GM23338 (cell line): ENCODE results near the gene ABHD5. TPM values are rescaled to one million over a fixed set of nuclear protein-coding genes. Genes with fewer than 3 reads are reported as not detected.

ENCODE experiments used
- ATAC-seq: fragments of 200-7000 bp; cut with Tn5 transposase; 3 replicates; pipeline ENCODE4 v1.9.1; 2020
- DNase-seq: peaks from one replicate; pipeline ENCODE4 v3.0.0-alpha.2; 2015; ENCODE audit warnings: low spot score
- H2AFZ ChIP-seq: fragments of 200-600 bp; sonication (generic); 2 replicates; pipeline ENCODE4 v1.8.0; 2016; ENCODE audit warnings: antibody characterized with exemption, mild to moderate bottlenecking, moderate library complexity
- H3F3A ChIP-seq: fragments of 200-600 bp; sonication (generic); replicated peaks from 2 replicates; pipeline ENCODE4 v1.8.0; 2017; ENCODE audit warnings: antibody characterized with exemption, mixed run types, low read depth
- H3K27ac ChIP-seq: fragments of 200-600 bp; sonication (generic); 2 replicates; pipeline ENCODE4 v1.6.1; 2016; ENCODE audit warnings: low read depth
- H3K27me3 ChIP-seq: fragments of 200-600 bp; sonication (generic); 2 replicates; pipeline ENCODE4 v1.8.0; 2016; ENCODE audit warnings: mild to moderate bottlenecking, mixed run types, moderate library complexity; ENCODE audit not compliant: insufficient read depth
- H3K36me3 ChIP-seq: fragments of 200-600 bp; sonication (generic); 2 replicates; pipeline ENCODE4 v1.8.0; 2016; ENCODE audit warnings: mild to moderate bottlenecking; ENCODE audit not compliant: insufficient read depth
- H3K4me1 ChIP-seq: fragments of 200-600 bp; sonication (generic); 2 replicates; pipeline ENCODE4 v1.8.0; 2016; ENCODE audit warnings: mild to moderate bottlenecking, moderate library complexity; ENCODE audit not compliant: insufficient read depth
- H3K4me2 ChIP-seq: fragments of 200-600 bp; sonication (generic); 2 replicates; pipeline ENCODE4 v1.7.1; 2017; ENCODE audit warnings: mixed run types
- H3K4me3 ChIP-seq: fragments of 200-600 bp; sonication (generic); 2 replicates; pipeline ENCODE4 v1.6.1; 2016; ENCODE audit warnings: mixed run types
- H3K79me2 ChIP-seq: fragments of 200-600 bp; sonication (generic); replicated peaks from 2 replicates; pipeline ENCODE4 v1.8.0; 2017; ENCODE audit warnings: mild to moderate bottlenecking; ENCODE audit not compliant: insufficient read depth
- H3K9me2 ChIP-seq: fragments of 200-600 bp; sonication (generic); 2 replicates; pipeline ENCODE4 v1.8.0; 2017; ENCODE audit not compliant: insufficient read depth
- H4K20me1 ChIP-seq: fragments of 200-600 bp; sonication (generic); replicated peaks from 2 replicates; pipeline ENCODE4 v1.8.0; 2017; ENCODE audit warnings: mild to moderate bottlenecking; ENCODE audit not compliant: insufficient read depth
- H3K27ac Mint-ChIP-seq: 2 replicates; pipeline ENCODE4 v1.8.0; 2020; ENCODE audit warnings: inconsistent platforms, mild to moderate bottlenecking, moderate library complexity, mixed read lengths
- H3K27me3 Mint-ChIP-seq: 3 replicates; pipeline ENCODE4 v1.8.0; 2022; ENCODE audit warnings: low read depth, mild to moderate bottlenecking, moderate library complexity, mixed read lengths, inconsistent platforms; ENCODE audit not compliant: insufficient read depth, poor library complexity
- H3K36me3 Mint-ChIP-seq: 3 replicates; pipeline ENCODE4 v1.8.0; 2021; ENCODE audit warnings: low read depth, mild to moderate bottlenecking, inconsistent platforms, moderate library complexity, mixed read lengths
- H3K4me1 Mint-ChIP-seq: 3 replicates; pipeline ENCODE4 v1.8.0; 2020; ENCODE audit warnings: mild to moderate bottlenecking, inconsistent platforms, mixed read lengths
- H3K4me3 Mint-ChIP-seq: 3 replicates; pipeline ENCODE4 v1.8.0; 2021; ENCODE audit warnings: moderate library complexity, mild to moderate bottlenecking, inconsistent platforms, mixed read lengths
- H3K9me3 Mint-ChIP-seq: 3 replicates; pipeline ENCODE4 v1.8.0; 2020; ENCODE audit warnings: moderate library complexity, mild to moderate bottlenecking, inconsistent platforms, mixed read lengths
- CREB1 ChIP-seq: fragments of 250-450 bp; sonication (Bioruptor Pico); IDR thresholded peaks from 2 replicates; pipeline ENCODE4 v1.5.0; 2020; ENCODE audit warnings: low read depth, mild to moderate bottlenecking, moderate library complexity
- EZH2 ChIP-seq: fragments of 200-600 bp; sonication (generic); IDR thresholded peaks from one replicate; pipeline ENCODE4 v1.8.0; 2017; ENCODE audit warnings: antibody characterized with exemption, mild to moderate bottlenecking, low read depth; ENCODE audit not compliant: unreplicated experiment
- JUNB ChIP-seq: IDR thresholded peaks from one replicate; pipeline ENCODE4 v1.6.1; 2016; ENCODE audit warnings: antibody characterized with exemption; ENCODE audit not compliant: unreplicated experiment
- NANOG ChIP-seq: IDR thresholded peaks from 2 replicates; pipeline ENCODE4 v1.6.1; 2016; ENCODE audit warnings: antibody characterized with exemption, borderline replicate concordance
- STAT1 ChIP-seq: IDR thresholded peaks from one replicate; pipeline ENCODE4 v1.6.1; 2016; ENCODE audit warnings: antibody characterized with exemption; ENCODE audit not compliant: unreplicated experiment
- ZNF331 ChIP-seq: fragments of 250-450 bp; sonication (Bioruptor Pico); IDR thresholded peaks from 2 replicates; pipeline ENCODE4 v1.5.0; 2020; ENCODE audit warnings: low read depth, mild to moderate bottlenecking, moderate library complexity
- polyA plus RNA-seq: library from polyadenylated mRNA; unstranded; fragments of >200 nt; fragmentation: Nextera tagmentation; extraction: Ambion mirVana; gene quantifications from 2 replicates; pipeline ENCODE4 v1.2.1, GENCODE V29; 2016
- total RNA-seq: library from RNA; depleted of rRNA; stranded (reverse); fragments of >200 nt; shearing (Covaris generic); gene quantifications from 2 replicates; pipeline ENCODE4 v1.2.3, GENCODE V29; 2014
- TF ChIP-seq, protein P1 (sequence below): IDR thresholded peaks from 2 replicates; pipeline ENCODE4 v1.6.1; 2016; ENCODE audit warnings: antibody characterized with exemption
- TF ChIP-seq, protein P2 (sequence below), 2 experiments: fragments of 200-600 bp in 1 of 2; sonication (generic) in 1 of 2; conservative IDR thresholded peaks; 2 replicates each; pipeline versions ENCODE4 v1.5.1 to v1.6.1; 2016 to 2017; ENCODE audit warnings: antibody characterized with exemption in 2 of 2, low read depth in 2 of 2, mild to moderate bottlenecking in 2 of 2, moderate library complexity in 1 of 2
- TF ChIP-seq, protein P3 (sequence below): IDR thresholded peaks from one replicate; pipeline ENCODE4 v1.6.1; 2018; ENCODE audit warnings: antibody characterized with exemption; ENCODE audit not compliant: unreplicated experiment

The ABHD5 gene
- total and polyA plus RNA-seq, 2 experiments from 2014 or later, result 12.1 to 12.3 TPM

DNA sequence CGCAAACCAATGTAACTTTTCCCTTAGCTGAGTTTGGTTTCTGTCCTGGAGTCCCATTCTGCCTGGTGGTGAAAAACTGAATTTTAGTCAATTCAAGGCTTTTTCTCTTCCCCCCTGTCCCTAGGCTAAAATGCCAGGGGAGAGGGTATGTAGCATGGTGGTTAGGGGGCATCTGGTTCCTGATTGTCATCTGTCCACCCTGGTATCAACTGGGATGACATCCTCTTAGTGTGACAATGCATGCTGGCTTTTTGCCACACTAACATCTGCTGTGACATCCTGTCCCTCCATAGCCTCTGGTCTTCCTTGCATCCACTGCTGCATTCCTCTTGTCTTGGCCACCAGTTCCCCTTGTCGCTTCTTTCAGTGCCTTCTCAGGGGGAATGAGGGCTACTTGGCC lies 73.7 kb downstream of the ABHD5 start:
- TF ChIP-seq NANOG (no peak), JUNB (no peak)
- Histone ChIP-seq H3K27ac (no peak overlapping the region), H3K4me3 (no peak overlapping the region), H4K20me1 (no peaks in the 10 kb centered on the region), H3F3A (no peaks in the 10 kb centered on the region), H2AFZ (no peak overlapping the region), H3K36me3 (no peaks in the 10 kb centered on the region), H3K27me3 (no peaks in the 10 kb centered on the region), H3K4me2 (no peak overlapping the region), H3K9me2 (peaks cover 4% of the 10 kb centered on the region; the same call in 1 of the 2 replicates), H3K79me2 (no peaks in the 10 kb centered on the region), H3K4me1 (no peaks in the 10 kb centered on the region)
- Mint-ChIP-seq H3K9me3 (no peaks in the 10 kb centered on the region), H3K4me3 (no peak overlapping the region), H3K27ac (no peak overlapping the region), H3K27me3 (peaks cover 1% of the 10 kb centered on the region), H3K36me3 (no peaks in the 10 kb centered on the region), H3K4me1 (peaks cover 20% of the 10 kb centered on the region; the same call in 2 of the 3 replicates)
- ATAC-seq (no peak), DNase-seq (no peak)

DNA sequence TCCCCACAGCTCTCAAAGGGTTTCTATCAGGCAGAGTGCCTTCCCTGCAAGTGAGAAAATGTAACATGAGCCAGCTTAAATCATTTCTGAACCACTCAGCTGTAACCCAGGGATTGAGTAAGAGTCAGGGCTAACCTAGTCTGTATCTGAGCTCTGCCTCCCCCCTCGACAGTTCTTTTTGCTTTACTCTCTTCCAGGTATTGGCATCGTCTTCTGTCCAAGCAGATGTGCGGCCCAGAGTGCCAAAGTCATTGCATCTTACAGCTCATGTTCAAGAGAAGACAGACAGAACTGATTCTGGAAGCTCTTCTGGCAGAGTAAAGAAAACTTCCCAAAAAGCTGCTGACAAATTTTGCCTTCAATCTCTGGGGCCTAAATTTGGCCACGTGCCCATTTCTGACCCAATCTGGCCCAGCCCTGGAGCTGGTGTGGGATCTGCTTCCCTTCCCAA lies 74.8 kb downstream of the ABHD5 start:
- DNase-seq (no peak), ATAC-seq (no peak)
- no peaks in the 10 kb centered on the region for H3K4me1 ChIP-seq
- Mint-ChIP-seq H3K9me3 (no peaks in the 10 kb centered on the region), H3K4me3 (no peak overlapping the region), H3K27me3 (peaks cover 1% of the 10 kb centered on the region), H3K4me1 (peaks cover 16% of the 10 kb centered on the region; the same call in 2 of the 3 replicates), H3K27ac (no peak overlapping the region), H3K36me3 (no peaks in the 10 kb centered on the region)
- H4K20me1 ChIP-seq, result no peaks in the 10 kb centered on the region
- no peak overlapping the region for H3K27ac ChIP-seq
- no peaks in the 10 kb centered on the region for H3K27me3 ChIP-seq
- H3K4me2 ChIP-seq, result no peak overlapping the region
- H3K79me2 ChIP-seq, result no peaks in the 10 kb centered on the region
- H2AFZ ChIP-seq, result no peak overlapping the region
- TF ChIP-seq, protein P1, sequence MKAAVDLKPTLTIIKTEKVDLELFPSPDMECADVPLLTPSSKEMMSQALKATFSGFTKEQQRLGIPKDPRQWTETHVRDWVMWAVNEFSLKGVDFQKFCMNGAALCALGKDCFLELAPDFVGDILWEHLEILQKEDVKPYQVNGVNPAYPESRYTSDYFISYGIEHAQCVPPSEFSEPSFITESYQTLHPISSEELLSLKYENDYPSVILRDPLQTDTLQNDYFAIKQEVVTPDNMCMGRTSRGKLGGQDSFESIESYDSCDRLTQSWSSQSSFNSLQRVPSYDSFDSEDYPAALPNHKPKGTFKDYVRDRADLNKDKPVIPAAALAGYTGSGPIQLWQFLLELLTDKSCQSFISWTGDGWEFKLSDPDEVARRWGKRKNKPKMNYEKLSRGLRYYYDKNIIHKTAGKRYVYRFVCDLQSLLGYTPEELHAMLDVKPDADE, result no peak
- TF ChIP-seq ZNF331 (CRISPR knock-in tag) (no peak), NANOG (no peak), EZH2 (no peak), STAT1 (no peak), JUNB (no peak), CREB1 (no peak)
- TF ChIP-seq, protein P2, sequence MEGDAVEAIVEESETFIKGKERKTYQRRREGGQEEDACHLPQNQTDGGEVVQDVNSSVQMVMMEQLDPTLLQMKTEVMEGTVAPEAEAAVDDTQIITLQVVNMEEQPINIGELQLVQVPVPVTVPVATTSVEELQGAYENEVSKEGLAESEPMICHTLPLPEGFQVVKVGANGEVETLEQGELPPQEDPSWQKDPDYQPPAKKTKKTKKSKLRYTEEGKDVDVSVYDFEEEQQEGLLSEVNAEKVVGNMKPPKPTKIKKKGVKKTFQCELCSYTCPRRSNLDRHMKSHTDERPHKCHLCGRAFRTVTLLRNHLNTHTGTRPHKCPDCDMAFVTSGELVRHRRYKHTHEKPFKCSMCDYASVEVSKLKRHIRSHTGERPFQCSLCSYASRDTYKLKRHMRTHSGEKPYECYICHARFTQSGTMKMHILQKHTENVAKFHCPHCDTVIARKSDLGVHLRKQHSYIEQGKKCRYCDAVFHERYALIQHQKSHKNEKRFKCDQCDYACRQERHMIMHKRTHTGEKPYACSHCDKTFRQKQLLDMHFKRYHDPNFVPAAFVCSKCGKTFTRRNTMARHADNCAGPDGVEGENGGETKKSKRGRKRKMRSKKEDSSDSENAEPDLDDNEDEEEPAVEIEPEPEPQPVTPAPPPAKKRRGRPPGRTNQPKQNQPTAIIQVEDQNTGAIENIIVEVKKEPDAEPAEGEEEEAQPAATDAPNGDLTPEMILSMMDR (conservative IDR thresholded peaks at IDR 0.05; ENCODE audit: low read depth in 2 of 2), result no peak
- TF ChIP-seq, protein P3, sequence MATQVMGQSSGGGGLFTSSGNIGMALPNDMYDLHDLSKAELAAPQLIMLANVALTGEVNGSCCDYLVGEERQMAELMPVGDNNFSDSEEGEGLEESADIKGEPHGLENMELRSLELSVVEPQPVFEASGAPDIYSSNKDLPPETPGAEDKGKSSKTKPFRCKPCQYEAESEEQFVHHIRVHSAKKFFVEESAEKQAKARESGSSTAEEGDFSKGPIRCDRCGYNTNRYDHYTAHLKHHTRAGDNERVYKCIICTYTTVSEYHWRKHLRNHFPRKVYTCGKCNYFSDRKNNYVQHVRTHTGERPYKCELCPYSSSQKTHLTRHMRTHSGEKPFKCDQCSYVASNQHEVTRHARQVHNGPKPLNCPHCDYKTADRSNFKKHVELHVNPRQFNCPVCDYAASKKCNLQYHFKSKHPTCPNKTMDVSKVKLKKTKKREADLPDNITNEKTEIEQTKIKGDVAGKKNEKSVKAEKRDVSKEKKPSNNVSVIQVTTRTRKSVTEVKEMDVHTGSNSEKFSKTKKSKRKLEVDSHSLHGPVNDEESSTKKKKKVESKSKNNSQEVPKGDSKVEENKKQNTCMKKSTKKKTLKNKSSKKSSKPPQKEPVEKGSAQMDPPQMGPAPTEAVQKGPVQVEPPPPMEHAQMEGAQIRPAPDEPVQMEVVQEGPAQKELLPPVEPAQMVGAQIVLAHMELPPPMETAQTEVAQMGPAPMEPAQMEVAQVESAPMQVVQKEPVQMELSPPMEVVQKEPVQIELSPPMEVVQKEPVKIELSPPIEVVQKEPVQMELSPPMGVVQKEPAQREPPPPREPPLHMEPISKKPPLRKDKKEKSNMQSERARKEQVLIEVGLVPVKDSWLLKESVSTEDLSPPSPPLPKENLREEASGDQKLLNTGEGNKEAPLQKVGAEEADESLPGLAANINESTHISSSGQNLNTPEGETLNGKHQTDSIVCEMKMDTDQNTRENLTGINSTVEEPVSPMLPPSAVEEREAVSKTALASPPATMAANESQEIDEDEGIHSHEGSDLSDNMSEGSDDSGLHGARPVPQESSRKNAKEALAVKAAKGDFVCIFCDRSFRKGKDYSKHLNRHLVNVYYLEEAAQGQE, result no peak
- no peaks in the 10 kb centered on the region for H3F3A ChIP-seq
- no peak overlapping the region for H3K4me3 ChIP-seq
- no peaks in the 10 kb centered on the region for H3K9me2 ChIP-seq
- H3K36me3 ChIP-seq, result no peaks in the 10 kb centered on the region
